LNCaP clone FGC (cell line): ENCODE results near the gene PPAT.

ENCODE experiments used
- DNase-seq: peaks from one replicate; pipeline ENCODE4 v3.0.0-alpha.2; 2011; ENCODE audit warnings: low read depth
- H3K4me3 ChIP-seq: 2 replicates; pipeline ENCODE4 v1.5.1; 2011; ENCODE audit warnings: mild to moderate bottlenecking, low read depth, low read length, control low read depth
- CTCF ChIP-seq: IDR thresholded peaks from 2 replicates; pipeline ENCODE4 v1.5.1; 2012; ENCODE audit warnings: mild to moderate bottlenecking; ENCODE audit not compliant: control insufficient read depth, insufficient read depth; ENCODE audit errors: extremely low read depth

The PPAT gene

DNA sequence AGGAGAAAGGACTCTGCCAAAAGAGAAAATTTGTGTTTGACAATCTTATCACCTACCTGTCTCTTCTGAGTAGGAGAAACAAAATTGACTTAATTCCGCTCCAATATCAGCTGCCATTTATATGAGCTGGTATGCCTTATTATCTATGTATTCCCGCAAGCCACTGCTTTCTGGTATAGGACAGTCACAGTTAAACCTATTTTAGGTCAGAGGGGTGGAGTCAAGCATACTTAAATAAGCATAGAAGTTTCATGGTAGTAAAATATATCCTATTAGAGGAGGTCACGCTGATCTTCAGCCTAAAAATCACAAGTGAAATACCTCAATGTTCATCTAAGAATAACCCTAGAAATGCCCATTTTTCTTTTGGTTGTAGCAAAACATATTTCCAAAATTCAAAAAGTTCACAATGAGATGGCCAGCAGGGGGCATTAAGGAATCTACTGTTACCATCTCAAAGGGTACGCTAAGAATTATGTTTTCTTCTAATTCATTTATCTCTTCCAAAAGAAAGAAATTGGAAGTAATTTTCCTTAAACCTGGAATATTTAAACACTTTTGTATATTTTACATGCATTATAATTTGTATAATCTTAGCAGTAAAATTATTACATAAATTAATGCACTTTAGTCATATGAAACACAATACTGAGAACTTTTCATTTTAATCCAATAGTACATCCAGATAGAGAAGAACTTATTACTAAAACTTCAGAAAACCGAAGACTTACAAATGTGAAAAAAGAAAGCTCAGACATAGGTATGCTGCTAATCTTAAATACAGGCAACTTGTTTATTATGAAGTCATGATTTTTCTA, 10.5 kb downstream of the PPAT start:
- no peak for DNase-seq
- TF ChIP-seq CTCF: peak; percentile 51
- H3K4me3 ChIP-seq: no peak overlapping the region

GRCh38 chr4:56424176-56424575, 11.2 kb downstream of the PPAT start:
- TF ChIP-seq CTCF: no peak
- H3K4me3 ChIP-seq: no peak overlapping the region
- no peak for DNase-seq

DNA sequence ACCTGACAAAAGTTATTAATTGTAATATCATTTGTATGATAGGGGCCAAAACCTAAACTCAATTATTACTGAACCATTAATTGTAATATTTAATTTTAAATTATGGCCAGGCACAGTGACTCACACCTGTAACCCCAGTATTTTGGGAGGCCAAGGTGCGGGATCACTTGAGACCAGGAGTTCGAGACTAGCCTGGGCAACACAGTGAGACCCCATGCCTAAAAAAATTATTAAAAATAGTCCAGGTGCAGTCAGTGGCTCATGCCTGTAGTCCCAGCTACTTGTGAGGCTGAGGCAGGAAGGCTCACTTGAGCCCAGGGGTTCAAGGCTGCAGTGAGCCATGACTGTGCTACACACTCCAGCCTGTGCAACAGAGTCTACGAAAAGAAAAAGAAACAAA, 18.0 kb downstream of the PPAT start:
- TF ChIP-seq CTCF: no peak
- no peak for DNase-seq
- no peak overlapping the region for H3K4me3 ChIP-seq

- H3K4me3 ChIP-seq: no peak overlapping the region
- no peak for DNase-seq
- TF ChIP-seq CTCF: no peak
These were observed 19.1 kb downstream of the PPAT start for GRCh38 chr4:56416349-56416748.

DNA sequence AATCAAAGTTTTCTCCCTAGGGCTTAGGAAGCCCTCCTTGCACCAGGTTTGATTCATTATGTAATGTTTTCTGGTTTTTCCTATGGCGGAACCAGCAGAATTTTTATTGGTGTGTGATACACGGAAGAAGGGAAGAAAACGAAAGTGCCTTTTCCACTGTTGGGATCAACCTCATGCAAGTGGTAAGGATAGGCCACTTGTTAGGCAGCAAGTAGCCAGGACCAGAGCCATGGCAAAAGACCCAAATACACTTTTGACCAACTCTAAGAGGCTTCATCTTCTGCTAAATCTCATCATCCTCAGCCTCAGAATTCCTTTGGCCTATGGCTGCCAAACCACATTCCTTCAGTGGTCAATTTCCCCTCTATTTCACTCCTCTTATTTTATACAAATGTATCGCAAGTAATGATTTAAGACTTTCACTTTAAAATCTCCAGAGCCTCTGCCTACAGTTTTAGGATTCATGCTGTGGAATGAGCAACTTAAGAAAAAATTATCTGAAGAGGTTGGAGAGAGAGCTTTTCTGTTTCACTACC, 21.2 kb downstream of the PPAT start:
- H3K4me3 ChIP-seq: peak overlapping the region; percentile 16
- DNase-seq: no peak
- no peak for TF ChIP-seq CTCF

DNA sequence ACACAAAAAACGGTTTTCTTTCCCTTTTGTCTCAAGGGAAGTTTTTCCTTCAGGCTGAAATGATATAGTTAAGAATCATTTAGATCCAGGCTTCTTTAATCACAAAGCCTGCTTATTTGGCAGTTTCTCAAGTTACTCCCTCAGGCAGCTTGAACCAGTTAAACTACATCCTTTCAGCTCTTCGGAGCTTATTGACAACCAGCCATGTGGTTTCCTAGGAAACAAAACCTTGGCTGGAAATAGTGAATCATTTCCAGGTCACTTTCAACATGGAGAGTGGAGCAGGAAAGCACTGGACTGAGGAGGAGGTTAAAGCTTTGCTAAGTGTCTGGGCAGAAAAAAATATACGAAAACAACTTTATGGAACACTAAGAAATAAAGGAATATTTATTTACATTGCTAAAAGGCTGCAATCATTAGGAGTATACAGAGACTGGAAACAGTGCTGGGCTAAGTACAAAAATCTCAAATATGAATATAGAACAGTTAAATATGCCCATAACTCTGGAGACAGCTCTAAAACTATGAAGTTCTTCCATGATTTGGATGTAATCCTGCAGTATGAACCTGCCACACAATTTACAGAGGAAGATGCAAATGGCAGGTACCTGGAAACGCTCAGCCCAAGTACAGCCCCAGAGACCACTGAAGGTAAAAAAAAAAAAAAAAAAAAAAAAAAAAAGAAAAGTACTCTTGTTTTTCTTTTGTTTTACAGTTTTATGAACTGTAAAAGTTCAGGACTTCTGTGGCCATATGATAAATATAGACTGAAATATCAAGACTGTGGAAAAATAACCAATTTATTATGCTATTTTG, 25.0 kb downstream of the PPAT start:
- DNase-seq: peak; percentile 97
- H3K4me3 ChIP-seq: peak overlapping the region; percentile 47
- TF ChIP-seq CTCF: no peak
